ENCODE measurements around the gene FASTKD2.

Gene FASTKD2

GRCh38 chr2:206838690-206839089, 73.3 kb downstream of the FASTKD2 start:
- no peak for DNase-seq (ENCODE audit: low read depth)

GRCh38 chr2:206840999-206841398, 75.6 kb downstream of the FASTKD2 start:
- no peak for DNase-seq (ENCODE audit: low read depth)
